Tibial artery (tissue), 4 donors: ENCODE measurements around the gene KCNH3.
A peak's percentile ranks its signal among the peaks of the same experiment; 100 is the strongest.

Experiments
- DNase-seq, 2 donors: peaks; one replicate each; pipeline ENCODE4 v3.0.0-alpha.2; 2019
- H3K27ac ChIP-seq, 2 donors: fragments of 200-600 bp; sonication (generic) in 1 of 2; 1 replicate in 1 of 2; 2 replicates in 1 of 2; pipeline ENCODE4 v1.5.1; 2018 to 2019; ENCODE audit warnings: mild to moderate bottlenecking in 1 of 2
- H3K27me3 ChIP-seq, 2 donors: fragments of 200-600 bp; sonication (generic) in 1 of 2; one replicate each; pipeline versions ENCODE4 v1.5.1 to v1.6.0; 2016 to 2019
- H3K36me3 ChIP-seq, 3 donors: fragments of 200-600 bp; sonication (generic) in 2 of 3; one replicate each; pipeline ENCODE4 v1.5.1; 2016 to 2019; ENCODE audit warnings: mild to moderate bottlenecking in 2 of 3
- H3K4me1 ChIP-seq, 4 donors: fragments of 200-600 bp; sonication (generic) in 2 of 4; 1 replicate in 3 of 4; 2 replicates in 1 of 4; pipeline ENCODE4 v1.5.1; 2016 to 2019
- H3K4me3 ChIP-seq, 2 donors: fragments of 200-600 bp; sonication (generic) in 1 of 2; 1 replicate in 1 of 2; 2 replicates in 1 of 2; pipeline ENCODE4 v1.5.1; 2018 to 2019; ENCODE audit warnings: mild to moderate bottlenecking in 2 of 2
- H3K9me3 ChIP-seq, 3 donors: fragments of 200-600 bp; sonication (generic) in 1 of 3; one replicate each; pipeline ENCODE4 v1.5.1; 2016 to 2019
- CTCF ChIP-seq, 2 experiments: fragments of 200-600 bp in 1 of 2; fragments of 450-650 bp in 1 of 2; IDR thresholded peaks; one replicate each; pipeline ENCODE4 v1.5.1; 2017 to 2019; ENCODE audit warnings: antibody characterized with exemption in 2 of 2, mild to moderate bottlenecking in 1 of 2, moderate library complexity in 1 of 2
- intact Hi-C: fragments of 100-400 bp; cut with DNase I; formaldehyde crosslinking; loops from one replicate; pipeline ENCODE4 v1.15.0; 2023; ENCODE audit warnings: low total_unique reads

KCNH3 gene

GRCh38 chr12:49541140-49541861 lies 2.5 kb downstream of the KCNH3 start:
- Histone ChIP-seq H3K4me3 (no peak overlapping the region), H3K4me1 (peaks cover 0 to 20% (median 18%) of the 10 kb centered on the region in 4 donors), H3K36me3 (no peaks in the 10 kb centered on the region), H3K27me3 (peaks cover 0 to 76% of the 10 kb centered on the region in 2 donors), H3K27ac (no peak overlapping the region), H3K9me3 (no peaks in the 10 kb centered on the region)
- peak in 1 of 2 donors; percentile 51 for DNase-seq
- TF ChIP-seq CTCF (IDR thresholded peaks at IDR 0.05): no peak
- intact Hi-C loops: no loop called here

DNA sequence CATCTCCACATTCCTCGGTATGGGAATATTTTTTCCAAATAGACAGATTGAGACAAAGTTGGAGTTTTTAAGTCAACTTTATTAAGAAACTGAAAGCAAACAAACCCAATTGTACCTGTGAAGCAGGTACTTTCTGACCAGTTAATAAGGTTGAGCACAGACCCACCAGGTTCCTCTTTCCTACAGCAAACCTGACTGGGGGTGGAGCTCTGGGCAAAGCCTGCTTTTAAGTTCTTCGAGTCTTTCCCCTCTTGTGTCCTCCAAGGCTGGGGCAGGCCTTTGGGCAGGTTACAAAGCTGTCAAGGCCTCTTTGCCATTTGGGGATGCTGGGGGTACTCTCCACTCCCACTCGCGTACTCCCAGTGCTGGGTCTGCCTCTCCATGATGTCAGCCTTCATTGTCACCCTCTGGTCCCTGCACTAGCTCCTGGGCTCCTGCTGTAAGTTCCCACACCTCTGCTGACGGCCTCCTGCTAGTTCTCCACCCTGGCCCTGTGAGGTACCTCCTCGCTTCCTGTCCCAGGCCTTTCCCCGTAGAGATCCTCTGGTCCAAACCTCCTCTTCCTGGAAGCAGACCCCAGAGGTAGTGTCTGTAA lies 3.2 kb downstream of the KCNH3 start:
- H3K27me3 ChIP-seq: peaks cover 0 to 76% of the 10 kb centered on the region in 2 donors

DNA sequence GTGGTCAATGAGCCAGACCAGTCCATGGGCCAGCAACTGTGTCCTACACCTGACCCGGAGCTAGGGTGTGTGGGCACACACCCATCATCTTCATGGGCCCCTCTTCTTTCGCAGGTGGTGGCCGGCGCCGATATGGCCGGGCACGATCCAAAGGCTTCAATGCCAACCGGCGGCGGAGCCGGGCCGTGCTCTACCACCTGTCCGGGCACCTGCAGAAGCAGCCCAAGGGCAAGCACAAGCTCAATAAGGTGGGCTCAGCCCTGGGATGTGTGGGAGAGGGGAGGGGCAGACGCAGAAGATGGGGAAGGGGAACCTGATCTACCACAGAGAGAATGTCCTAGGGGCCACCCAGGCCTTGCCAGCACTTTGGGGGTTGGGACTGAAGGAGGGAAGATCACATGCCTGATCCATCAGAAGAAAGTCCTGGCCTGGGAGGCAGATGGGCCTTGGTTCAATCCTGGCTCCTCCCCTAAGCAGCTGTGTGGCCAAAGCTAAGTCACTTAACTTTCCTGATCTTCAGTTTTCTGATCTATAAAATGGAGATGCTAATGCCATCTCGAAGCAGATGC lies 3.8 kb downstream of the KCNH3 start:
- Histone ChIP-seq H3K4me3 (no peak overlapping the region), H3K4me1 (peaks cover 0 to 16% (median 14%) of the 10 kb centered on the region in 4 donors), H3K36me3 (no peaks in the 10 kb centered on the region), H3K9me3 (no peaks in the 10 kb centered on the region), H3K27ac (no peak overlapping the region), H3K27me3 (peaks cover 0 to 76% of the 10 kb centered on the region in 2 donors)
- no peak for TF ChIP-seq CTCF (IDR thresholded peaks at IDR 0.05)
- peak in 1 of 2 donors; percentile 46 for DNase-seq
- intact Hi-C loops: no loop called here

More for the DNA sequence above, 3.2 kb downstream of the KCNH3 start:
- no peak overlapping the region for H3K4me3 ChIP-seq
- intact Hi-C loops: no loop called here
- H3K27ac ChIP-seq: no peak overlapping the region
- H3K9me3 ChIP-seq: no peaks in the 10 kb centered on the region
- H3K36me3 ChIP-seq: no peaks in the 10 kb centered on the region
- peaks cover 0 to 20% (median 18%) of the 10 kb centered on the region in 4 donors for H3K4me1 ChIP-seq
- no peak for TF ChIP-seq CTCF (IDR thresholded peaks at IDR 0.05)
- DNase-seq: peak in 1 of 2 donors; percentile 41

DNA sequence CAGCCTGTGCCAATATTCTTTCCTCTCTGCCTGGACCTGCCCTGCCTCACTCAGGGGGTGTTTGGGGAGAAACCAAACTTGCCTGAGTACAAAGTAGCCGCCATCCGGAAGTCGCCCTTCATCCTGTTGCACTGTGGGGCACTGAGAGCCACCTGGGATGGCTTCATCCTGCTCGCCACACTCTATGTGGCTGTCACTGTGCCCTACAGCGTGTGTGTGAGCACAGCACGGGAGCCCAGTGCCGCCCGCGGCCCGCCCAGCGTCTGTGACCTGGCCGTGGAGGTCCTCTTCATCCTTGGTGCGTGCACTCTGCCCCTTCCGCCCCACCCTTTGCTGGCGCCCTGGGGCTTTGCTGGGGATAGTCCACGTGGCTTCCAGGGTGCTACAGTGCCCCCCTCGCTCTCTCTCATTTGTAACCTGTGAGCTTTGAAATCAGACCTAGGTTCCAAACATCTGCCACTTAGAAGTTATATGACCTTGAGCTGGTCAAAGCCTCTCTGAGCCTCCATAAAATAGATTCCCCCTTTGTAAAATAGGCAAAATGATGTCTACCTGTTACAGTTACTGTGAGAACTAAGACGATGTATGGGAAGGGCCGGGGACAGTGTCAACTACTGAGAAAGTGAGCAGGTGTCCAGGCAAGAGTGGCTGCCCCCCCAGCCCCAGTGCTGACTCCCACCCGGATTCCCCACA lies 4.5 kb downstream of the KCNH3 start:
- peaks cover 0 to 12% (median 8%) of the 10 kb centered on the region in 4 donors for H3K4me1 ChIP-seq
- DNase-seq: peak in 1 of 2 donors; percentile 52
- intact Hi-C loops: no loop called here
- TF ChIP-seq CTCF (IDR thresholded peaks at IDR 0.05): no peak
- H3K27me3 ChIP-seq: peaks cover 0 to 76% of the 10 kb centered on the region in 2 donors
- H3K36me3 ChIP-seq: no peaks in the 10 kb centered on the region
- no peak overlapping the region for H3K4me3 ChIP-seq
- H3K27ac ChIP-seq: no peak overlapping the region
- H3K9me3 ChIP-seq: no peaks in the 10 kb centered on the region

DNA sequence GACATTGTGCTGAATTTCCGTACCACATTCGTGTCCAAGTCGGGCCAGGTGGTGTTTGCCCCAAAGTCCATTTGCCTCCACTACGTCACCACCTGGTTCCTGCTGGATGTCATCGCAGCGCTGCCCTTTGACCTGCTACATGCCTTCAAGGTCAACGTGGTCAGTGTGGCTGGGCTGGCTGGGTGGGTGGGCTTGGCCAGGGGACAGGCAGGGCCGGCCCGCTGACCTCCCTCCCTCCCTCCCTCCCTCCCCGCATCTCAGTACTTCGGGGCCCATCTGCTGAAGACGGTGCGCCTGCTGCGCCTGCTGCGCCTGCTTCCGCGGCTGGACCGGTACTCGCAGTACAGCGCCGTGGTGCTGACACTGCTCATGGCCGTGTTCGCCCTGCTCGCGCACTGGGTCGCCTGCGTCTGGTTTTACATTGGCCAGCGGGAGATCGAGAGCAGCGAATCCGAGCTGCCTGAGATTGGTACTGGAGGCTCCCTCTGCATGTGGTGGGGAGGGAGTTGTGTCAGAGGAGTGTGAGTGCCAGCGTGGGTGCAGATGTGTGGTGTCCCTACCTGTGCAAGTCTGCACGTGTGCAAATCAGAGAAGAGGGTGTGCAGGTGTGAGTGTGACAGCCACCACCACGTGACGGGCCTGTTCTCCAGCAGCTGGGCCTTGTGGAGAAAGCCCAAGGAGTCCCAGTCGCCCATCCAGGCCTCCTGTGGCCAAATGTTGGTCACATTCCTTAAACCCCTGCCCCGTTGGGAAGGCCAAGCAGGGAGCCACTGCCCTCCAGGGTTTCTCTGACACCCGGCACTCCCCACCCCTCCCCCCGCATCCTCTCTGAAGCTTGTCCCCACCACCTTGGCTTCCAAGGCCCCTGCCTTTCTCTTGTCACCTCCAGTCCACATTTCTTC lies 5.3 kb downstream of the KCNH3 start:
- no peak for TF ChIP-seq CTCF (IDR thresholded peaks at IDR 0.05)
- Histone ChIP-seq H3K27me3 (peaks cover 0 to 76% of the 10 kb centered on the region in 2 donors), H3K4me1 (peaks cover 0 to 12% (median 10%) of the 10 kb centered on the region in 4 donors), H3K36me3 (no peaks in the 10 kb centered on the region), H3K9me3 (no peaks in the 10 kb centered on the region), H3K27ac (no peak overlapping the region), H3K4me3 (no peak overlapping the region)
- intact Hi-C loops: no loop called here
- no peak for DNase-seq
